Cardiac fibroblast (primary cell): ENCODE results near the gene HMCN2.
A peak's percentile ranks its signal among the peaks of the same experiment; 100 is the strongest.

Source experiments
- DNase-seq, 2 donors: peaks; one replicate each; pipeline versions ENCODE4 v3.0.0 to v3.0.0-alpha.2; 2010; ENCODE audit warnings: low read depth in 2 of 2
- H3K4me3 ChIP-seq, 2 donors: replicated peaks in 1 of 2; 1 replicate in 1 of 2; 2 replicates in 1 of 2; pipeline ENCODE4 v1.5.1; 2011; ENCODE audit warnings: low read depth in 2 of 2, low read length in 2 of 2, mild to moderate bottlenecking in 2 of 2, moderate library complexity in 1 of 2
- CTCF ChIP-seq: IDR thresholded peaks from one replicate; pipeline ENCODE4 v1.5.1; 2011; ENCODE audit warnings: low read depth, mild to moderate bottlenecking, low read length, inconsistent platforms

The HMCN2 gene

DNA sequence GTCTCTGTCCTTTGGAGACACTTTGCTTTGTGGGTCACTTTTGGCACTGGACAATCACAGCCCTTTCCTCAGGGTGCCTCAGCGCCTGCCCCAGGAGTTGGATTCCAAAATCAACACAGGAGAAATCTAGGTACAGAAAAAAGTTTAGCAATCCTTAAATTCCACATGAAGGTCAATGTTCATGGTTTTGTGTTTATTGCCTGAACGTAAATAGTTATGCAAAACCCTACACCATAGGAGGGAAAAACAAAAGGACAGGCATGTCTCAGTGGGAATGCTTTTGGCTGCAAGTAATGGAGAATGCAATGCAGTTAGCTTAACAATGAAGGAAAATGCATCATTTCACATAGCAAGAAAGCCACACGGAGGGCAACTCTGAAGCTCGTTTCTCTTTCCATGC lies 6.5 kb upstream of the HMCN2 start:
- no peak for TF ChIP-seq CTCF
- no peak for DNase-seq
- H3K4me3 ChIP-seq: no peak overlapping the region

DNA sequence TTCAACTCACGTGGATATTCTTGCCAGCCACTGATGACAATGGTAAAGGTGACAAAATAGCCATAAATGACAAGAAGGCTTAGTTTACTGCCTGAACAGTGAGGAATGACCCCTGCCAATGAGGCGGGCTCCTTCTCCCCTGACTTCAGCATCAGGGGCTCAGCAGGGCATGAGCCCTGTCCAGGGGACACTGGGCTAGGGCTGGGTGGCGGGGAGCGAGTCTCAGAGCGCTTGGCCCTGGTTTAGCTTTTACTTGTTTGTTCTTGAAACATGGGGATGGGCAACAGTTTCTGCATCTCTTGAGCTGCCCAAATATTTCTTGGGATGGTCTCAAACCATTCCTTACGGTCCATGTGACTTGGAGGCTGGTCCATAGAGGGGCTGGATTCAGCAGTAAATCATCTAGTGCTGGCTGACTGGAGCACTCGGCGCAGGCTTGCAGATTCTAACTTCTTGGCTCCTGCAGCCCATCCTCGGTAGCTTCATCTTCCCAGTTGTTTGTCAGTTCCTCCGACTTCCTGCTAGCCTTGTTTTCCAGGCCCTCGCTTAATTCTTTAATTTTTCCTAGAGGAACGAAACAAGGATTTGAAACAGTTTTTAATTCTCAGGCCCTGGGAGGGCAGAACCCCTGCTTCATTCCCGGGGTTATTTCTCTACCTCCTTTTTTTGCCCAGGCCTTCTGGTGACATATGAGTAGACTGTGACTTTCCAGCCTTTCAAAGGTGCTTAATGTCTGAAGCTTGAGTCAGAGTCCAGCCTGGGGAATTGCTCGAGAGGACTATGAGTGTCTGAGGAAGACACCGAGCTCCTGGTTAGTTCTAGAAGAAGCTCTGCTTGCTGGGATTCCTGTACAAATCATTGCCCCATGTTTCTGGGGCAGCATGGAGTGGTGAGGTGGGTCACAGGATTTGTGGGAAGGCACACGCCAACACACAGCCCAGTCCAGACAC lies 4.5 kb upstream of the HMCN2 start:
- no peak for TF ChIP-seq CTCF
- DNase-seq: peak in 1 of 2 donors; percentile 10
- H3K4me3 ChIP-seq: no peak overlapping the region

- DNase-seq: no peak
- TF ChIP-seq CTCF: no peak
- H3K4me3 ChIP-seq: no peak overlapping the region
Measured at GRCh38 chr9:130262061-130262745, 3.4 kb upstream of the HMCN2 start.

- DNase-seq: no peak
- TF ChIP-seq CTCF: no peak
- H3K4me3 ChIP-seq: no peak overlapping the region
Measured at GRCh38 chr9:130262771-130263170, 2.8 kb upstream of the HMCN2 start.

DNA sequence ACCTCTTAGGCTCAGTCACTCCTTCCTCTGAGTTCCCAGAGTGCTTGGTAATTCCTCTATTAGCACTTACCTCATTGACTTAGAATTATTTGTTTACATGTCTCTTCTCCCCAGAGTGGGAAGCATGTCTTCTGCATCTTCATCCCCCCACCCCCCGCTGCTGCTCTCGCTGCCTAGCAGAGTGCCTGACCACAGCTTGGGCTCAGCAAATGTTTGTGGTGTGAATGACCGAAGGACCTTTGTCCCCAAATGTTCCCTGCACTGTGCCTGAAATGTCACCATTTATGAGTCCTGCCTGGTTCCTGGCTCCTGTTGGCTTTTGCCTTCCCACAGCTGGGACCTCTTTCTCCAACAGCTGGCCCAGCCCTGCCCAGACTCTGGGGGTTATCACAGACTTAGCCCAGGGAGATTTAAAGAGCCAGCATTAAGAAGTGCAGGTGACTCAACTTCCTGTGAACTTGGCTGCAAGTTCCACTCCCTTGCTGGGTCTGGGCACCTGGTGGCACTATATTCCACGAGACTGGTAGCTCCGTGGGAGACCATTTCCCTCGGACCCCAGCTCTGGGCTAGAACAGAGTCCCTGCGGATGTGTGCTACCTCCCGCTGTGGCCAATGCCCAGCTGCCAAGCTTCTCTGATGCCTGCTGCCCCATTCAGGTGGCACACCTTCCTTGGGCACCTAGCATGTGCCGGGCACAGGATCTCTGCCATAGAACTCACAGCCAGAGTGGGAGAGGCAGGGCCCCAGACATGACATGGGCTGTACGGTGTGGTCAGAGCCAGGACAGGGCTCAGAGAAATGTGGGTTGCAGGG lies 1.8 kb upstream of the HMCN2 start:
- no peak overlapping the region for H3K4me3 ChIP-seq
- TF ChIP-seq CTCF: no peak
- DNase-seq: peak; percentile 8 to 22
